Ovary (tissue), 3 donors: ENCODE data around the gene SLC4A2.

Experiments
- EP300 ChIP-seq: sonication (generic); formaldehyde crosslinking; IDR thresholded peaks from one replicate; pipeline ENCODE4 v1.6.1; 2017; ENCODE audit warnings: antibody characterized with exemption
- POLR2A ChIP-seq: fragments of 450-650 bp; IDR thresholded peaks from one replicate; pipeline ENCODE4 v1.6.1; 2017; ENCODE audit warnings: antibody characterized with exemption, mild to moderate bottlenecking, moderate library complexity
- TF ChIP-seq, protein P1 (sequence below), 3 donors: fragments of 450-650 bp in 2 of 3; fragments of 200-600 bp in 1 of 3; IDR thresholded peaks; one replicate each; pipeline versions ENCODE4 v1.5.1 to v1.8.0; 2016 to 2022; ENCODE audit warnings: antibody characterized with exemption in 3 of 3, mild to moderate bottlenecking in 1 of 3
- donor health status: DM: no; HTN: no; CAD: no.

DNA sequence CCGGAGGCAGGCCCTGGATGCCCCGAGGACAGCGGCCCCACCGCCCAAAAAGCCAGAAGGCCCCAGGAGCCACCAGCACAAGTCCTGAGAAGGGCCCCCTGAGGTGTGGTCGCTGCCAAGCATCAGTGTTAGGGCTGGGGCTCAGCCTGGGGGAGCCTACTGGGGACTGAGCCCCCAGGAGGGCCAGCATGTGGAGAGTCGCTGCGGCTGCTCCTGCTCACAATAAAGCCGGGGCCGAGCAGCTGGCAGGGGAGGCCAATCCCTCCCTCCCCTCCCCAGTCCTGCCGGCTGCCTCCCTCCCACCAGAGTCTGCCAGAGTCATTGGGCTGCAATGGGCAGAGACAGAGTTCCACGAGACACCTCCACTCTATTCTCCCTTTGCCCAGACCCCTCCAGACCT, 14.1 kb upstream of the SLC4A2 start:
- TF ChIP-seq, protein P1, sequence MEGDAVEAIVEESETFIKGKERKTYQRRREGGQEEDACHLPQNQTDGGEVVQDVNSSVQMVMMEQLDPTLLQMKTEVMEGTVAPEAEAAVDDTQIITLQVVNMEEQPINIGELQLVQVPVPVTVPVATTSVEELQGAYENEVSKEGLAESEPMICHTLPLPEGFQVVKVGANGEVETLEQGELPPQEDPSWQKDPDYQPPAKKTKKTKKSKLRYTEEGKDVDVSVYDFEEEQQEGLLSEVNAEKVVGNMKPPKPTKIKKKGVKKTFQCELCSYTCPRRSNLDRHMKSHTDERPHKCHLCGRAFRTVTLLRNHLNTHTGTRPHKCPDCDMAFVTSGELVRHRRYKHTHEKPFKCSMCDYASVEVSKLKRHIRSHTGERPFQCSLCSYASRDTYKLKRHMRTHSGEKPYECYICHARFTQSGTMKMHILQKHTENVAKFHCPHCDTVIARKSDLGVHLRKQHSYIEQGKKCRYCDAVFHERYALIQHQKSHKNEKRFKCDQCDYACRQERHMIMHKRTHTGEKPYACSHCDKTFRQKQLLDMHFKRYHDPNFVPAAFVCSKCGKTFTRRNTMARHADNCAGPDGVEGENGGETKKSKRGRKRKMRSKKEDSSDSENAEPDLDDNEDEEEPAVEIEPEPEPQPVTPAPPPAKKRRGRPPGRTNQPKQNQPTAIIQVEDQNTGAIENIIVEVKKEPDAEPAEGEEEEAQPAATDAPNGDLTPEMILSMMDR (IDR thresholded peaks at IDR 0.05) = no peak
- TF ChIP-seq POLR2A (no peak), EP300 (no peak)
